Caco-2 (cell line): ENCODE data around the gene PPL. TPM values are rescaled to one million over a fixed set of nuclear protein-coding genes. Genes with fewer than 3 reads are reported as not detected.

Experiments used
- BruUV-seq: library from RNA; stranded (reverse); fragments of 400-500 nt; replicated peaks from 2 replicates; lab custom pipeline; 2021; lab: Mats Ljungman, UMichigan
- CTCF ChIA-PET: fragments of 300-600 bp; sonication (Branson Sonifier 250); formaldehyde crosslinking; loops from one replicate; lab custom pipeline; 2022; ENCODE audit warnings: antibody characterized with exemption; lab: Charles Lee
- POLR2A ChIA-PET: fragments of 300-600 bp; sonication (Branson Sonifier 250); formaldehyde crosslinking; loops from one replicate; lab custom pipeline; 2022; ENCODE audit warnings: antibody characterized with exemption; lab: Charles Lee
- DNase-seq, 2 experiments: peaks; one replicate each; pipeline versions ENCODE4 v3.0.0 to v3.0.0-alpha.2; 2020 to 2022
- H3K27me3 ChIP-seq: replicated peaks from 2 replicates; pipeline ENCODE4 v1.6.0; 2011; ENCODE audit warnings: low read length; ENCODE audit not compliant: control insufficient read depth, insufficient read depth
- H3K36me3 ChIP-seq: 2 replicates; pipeline ENCODE4 v1.5.1; 2011; ENCODE audit warnings: low read length; ENCODE audit not compliant: control insufficient read depth, insufficient read depth
- H3K4me1 ChIP-seq: fragments of 250-450 bp; sonication (Bioruptor Pico); 2 replicates; pipeline ENCODE4 v1.5.1; 2020; ENCODE audit warnings: mild to moderate bottlenecking
- H3K4me3 ChIP-seq: 2 replicates; pipeline ENCODE4 v1.5.1; 2011; ENCODE audit warnings: low read depth, mild to moderate bottlenecking, control low read depth, low read length
- H3K9me3 ChIP-seq: fragments of 250-450 bp; sonication (Bioruptor Pico); 2 replicates; pipeline ENCODE4 v1.5.1; 2020; ENCODE audit warnings: mild to moderate bottlenecking, moderate library complexity
- H3K27ac Mint-ChIP-seq: one replicate; pipeline ENCODE4 v1.8.0; 2022; ENCODE audit warnings: mixed read lengths; ENCODE audit not compliant: unreplicated experiment
- H3K27me3 Mint-ChIP-seq: one replicate; pipeline ENCODE4 v1.8.0; 2022; ENCODE audit warnings: mixed read lengths; ENCODE audit not compliant: insufficient read depth, unreplicated experiment
- H3K36me3 Mint-ChIP-seq: one replicate; pipeline ENCODE4 v1.8.0; 2022; ENCODE audit warnings: mild to moderate bottlenecking, mixed read lengths; ENCODE audit not compliant: insufficient read depth, unreplicated experiment
- H3K4me1 Mint-ChIP-seq: one replicate; pipeline ENCODE4 v1.8.0; 2022; ENCODE audit warnings: low read depth, mixed read lengths; ENCODE audit not compliant: unreplicated experiment
- H3K4me3 Mint-ChIP-seq: one replicate; pipeline ENCODE4 v1.8.0; 2022; ENCODE audit warnings: mild to moderate bottlenecking, moderate library complexity, mixed read lengths; ENCODE audit not compliant: unreplicated experiment
- H3K9me3 Mint-ChIP-seq: one replicate; pipeline ENCODE4 v1.8.0; 2022; ENCODE audit warnings: mixed read lengths; ENCODE audit not compliant: unreplicated experiment
- intact Hi-C: fragments of 100-400 bp; cut with micrococcal nuclease; formaldehyde crosslinking; loops from one replicate; pipeline ENCODE4 v1.10.0; 2022; ENCODE audit not compliant: unreplicated experiment
- total RNA-seq: library from RNA; stranded (reverse); gene quantifications from 2 replicates; pipeline ENCODE4 v1.2.3, GENCODE V29; 2022
- TF ChIP-seq, protein P1 (sequence below), 2 experiments: fragments of 200-600 bp in 1 of 2; IDR thresholded peaks; 1 replicate in 1 of 2; 2 replicates in 1 of 2; pipeline versions ENCODE4 v1.5.1 to v1.8.0; 2011 to 2022; ENCODE audit warnings: antibody characterized with exemption in 1 of 2, control low read depth in 1 of 2, inconsistent platforms in 1 of 2, low read depth in 1 of 2, low read length in 1 of 2, mild to moderate bottlenecking in 1 of 2, moderate library complexity in 1 of 2; ENCODE audit not compliant: insufficient read depth in 1 of 2, severe bottlenecking in 1 of 2, unreplicated experiment in 1 of 2

Gene PPL
- total RNA-seq, 1 experiment from 2014 or later, result 68.1 TPM

GRCh38 chr16:4962716-4963115 lies 25.8 kb upstream of the PPL start:
- Histone ChIP-seq H3K4me3 (no peak overlapping the region), H3K36me3 (no peaks in the 10 kb centered on the region), H3K27me3 (no peaks in the 10 kb centered on the region), H3K9me3 (no peaks in the 10 kb centered on the region), H3K4me1 (peaks cover 5% of the 10 kb centered on the region; the same call in 1 of the 2 replicates)
- H3K9me3 Mint-ChIP-seq, result no peaks in the 10 kb centered on the region
- BruUV-seq, result no TSS peak
- no peak overlapping the region for H3K27ac Mint-ChIP-seq
- H3K36me3 Mint-ChIP-seq, result peaks cover under 1% of the 10 kb centered on the region
- TF ChIP-seq, protein P1, sequence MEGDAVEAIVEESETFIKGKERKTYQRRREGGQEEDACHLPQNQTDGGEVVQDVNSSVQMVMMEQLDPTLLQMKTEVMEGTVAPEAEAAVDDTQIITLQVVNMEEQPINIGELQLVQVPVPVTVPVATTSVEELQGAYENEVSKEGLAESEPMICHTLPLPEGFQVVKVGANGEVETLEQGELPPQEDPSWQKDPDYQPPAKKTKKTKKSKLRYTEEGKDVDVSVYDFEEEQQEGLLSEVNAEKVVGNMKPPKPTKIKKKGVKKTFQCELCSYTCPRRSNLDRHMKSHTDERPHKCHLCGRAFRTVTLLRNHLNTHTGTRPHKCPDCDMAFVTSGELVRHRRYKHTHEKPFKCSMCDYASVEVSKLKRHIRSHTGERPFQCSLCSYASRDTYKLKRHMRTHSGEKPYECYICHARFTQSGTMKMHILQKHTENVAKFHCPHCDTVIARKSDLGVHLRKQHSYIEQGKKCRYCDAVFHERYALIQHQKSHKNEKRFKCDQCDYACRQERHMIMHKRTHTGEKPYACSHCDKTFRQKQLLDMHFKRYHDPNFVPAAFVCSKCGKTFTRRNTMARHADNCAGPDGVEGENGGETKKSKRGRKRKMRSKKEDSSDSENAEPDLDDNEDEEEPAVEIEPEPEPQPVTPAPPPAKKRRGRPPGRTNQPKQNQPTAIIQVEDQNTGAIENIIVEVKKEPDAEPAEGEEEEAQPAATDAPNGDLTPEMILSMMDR (IDR thresholded peaks at IDR 0.05; ENCODE audit: insufficient read depth in 1 of 2, low read depth in 1 of 2, low read length in 1 of 2, severe bottlenecking in 1 of 2, unreplicated experiment in 1 of 2), result no peak
- H3K4me1 Mint-ChIP-seq, result peaks cover 7% of the 10 kb centered on the region
- ChIA-PET CTCF (no interaction called here), POLR2A (interaction anchor here (0.6 kb wide), 1 partner anchor 11 kb away, joined by 4 read pairs; no protein-coding TSS in a partner anchor)
- H3K4me3 Mint-ChIP-seq, result no peak overlapping the region
- intact Hi-C loops, result no loop called here
- DNase-seq, result no peak
- peaks cover 4% of the 10 kb centered on the region for H3K27me3 Mint-ChIP-seq

DNA sequence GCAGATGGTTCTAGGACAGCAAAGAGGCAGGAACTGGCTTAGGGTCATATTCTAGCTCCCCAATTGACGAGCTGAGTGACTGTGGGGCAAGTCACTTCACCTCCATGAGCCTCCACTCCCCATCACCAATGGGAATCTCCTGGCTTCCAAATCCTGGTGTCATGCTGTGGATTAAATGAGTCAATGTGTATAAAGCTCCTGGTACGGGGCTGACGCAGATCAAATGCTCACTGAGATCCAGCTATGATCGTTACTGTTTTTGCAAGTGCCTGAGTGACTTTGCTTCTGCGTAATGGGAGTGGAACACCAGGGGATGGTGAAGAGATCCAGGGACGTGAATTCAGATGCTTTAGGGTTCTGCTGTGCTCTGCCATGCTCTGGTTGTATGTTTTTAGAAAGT lies 23.6 kb upstream of the PPL start:
- no peak overlapping the region for H3K4me3 ChIP-seq
- H3K4me1 Mint-ChIP-seq, result peaks cover 7% of the 10 kb centered on the region
- H3K4me3 Mint-ChIP-seq, result no peak overlapping the region
- H3K27me3 ChIP-seq, result no peaks in the 10 kb centered on the region
- intact Hi-C loops, result no loop called here
- no peak overlapping the region for H3K27ac Mint-ChIP-seq
- no peak for DNase-seq
- no peaks in the 10 kb centered on the region for H3K36me3 ChIP-seq
- H3K9me3 ChIP-seq, result no peaks in the 10 kb centered on the region
- peaks cover 5% of the 10 kb centered on the region for H3K36me3 Mint-ChIP-seq
- TF ChIP-seq, protein P1 (IDR thresholded peaks at IDR 0.05; ENCODE audit: insufficient read depth in 1 of 2, low read depth in 1 of 2, low read length in 1 of 2, severe bottlenecking in 1 of 2, unreplicated experiment in 1 of 2), result no peak
- H3K4me1 ChIP-seq, result peaks cover 10% of the 10 kb centered on the region
- BruUV-seq, result no TSS peak
- ChIA-PET CTCF (no interaction called here), POLR2A (no interaction called here)
- no peaks in the 10 kb centered on the region for H3K9me3 Mint-ChIP-seq
- H3K27me3 Mint-ChIP-seq, result peaks cover 4% of the 10 kb centered on the region

GRCh38 chr16:4958510-4959438 lies 21.8 kb upstream of the PPL start:
- H3K27ac Mint-ChIP-seq, result no peak overlapping the region
- ChIA-PET CTCF (interaction anchor here (0.7 to 1.6 kb wide), 6 partner anchors 40 to 343 kb away, joined by 3 to 4 read pairs (median 3); partner anchors contain the start of genes ANKS3 and DNAAF8), POLR2A (interaction anchor here (0.7 to 1.0 kb wide), 3 partner anchors 11 to 705 kb away, joined by 3 to 7 read pairs (median 5); partner anchors contain the start of gene ROGDI)
- H3K4me3 Mint-ChIP-seq, result peak overlapping the region; percentile 71
- H3K4me1 Mint-ChIP-seq, result peaks cover 7% of the 10 kb centered on the region
- peaks cover 5% of the 10 kb centered on the region for H3K36me3 Mint-ChIP-seq
- no peaks in the 10 kb centered on the region for H3K9me3 Mint-ChIP-seq
- peaks cover 4% of the 10 kb centered on the region for H3K27me3 Mint-ChIP-seq
- DNase-seq, result no peak
- intact Hi-C loops, result loop anchor here (1.0 to 5.0 kb wide), 4 partner anchors 21 to 224 kb away; partner anchors contain the start of genes ANKS3, DNAAF8, EEF2KMT and PPL
- Histone ChIP-seq H3K9me3 (no peaks in the 10 kb centered on the region), H3K4me3 (peak overlapping the region; percentile 30), H3K27me3 (no peaks in the 10 kb centered on the region), H3K4me1 (peaks cover 10% of the 10 kb centered on the region), H3K36me3 (no peaks in the 10 kb centered on the region)
- TF ChIP-seq, protein P1 (IDR thresholded peaks at IDR 0.05; ENCODE audit: insufficient read depth in 1 of 2, low read depth in 1 of 2, low read length in 1 of 2, severe bottlenecking in 1 of 2, unreplicated experiment in 1 of 2), result no peak
- no TSS peak for BruUV-seq
